Epithelial cell of proximal tubule (primary cell): Measurements from ENCODE around the gene DHRSX. TPM values are rescaled to one million over a fixed set of nuclear protein-coding genes. Genes with fewer than 3 reads are reported as not detected.
"Not testable (repeated sequence)": the region's sequence is repeated elsewhere in the genome, so short reads cannot be mapped to it uniquely, and the experiment has no call there.

Experiments
- DNase-seq: peaks from one replicate; pipeline ENCODE4 v3.0.0-alpha.2; 2011; ENCODE audit warnings: low read depth
- H3K4me3 ChIP-seq: 2 replicates; pipeline ENCODE4 v1.5.1; 2011; ENCODE audit warnings: low read depth, mild to moderate bottlenecking, low read length
- CTCF ChIP-seq: conservative IDR thresholded peaks from 2 replicates; pipeline ENCODE4 v1.5.1; 2012; ENCODE audit warnings: low read depth, mild to moderate bottlenecking, low read length
- total RNA-seq: library from RNA; depleted of rRNA; stranded (reverse); fragments of >200 nt; gene quantifications from 2 replicates; pipeline ENCODE4 v1.2.3, GENCODE V29; 2015

Gene DHRSX
- total RNA-seq, 1 donor from 2014 or later, result 22.8 TPM

- no peak for DNase-seq
- TF ChIP-seq CTCF, result no peak
- no peak overlapping the region for H3K4me3 ChIP-seq
These were observed 8.0 kb upstream of the DHRSX start for GRCh38 chrX:2508648-2509335.

- no peak for DNase-seq
- TF ChIP-seq CTCF, result no peak
- no peak overlapping the region for H3K4me3 ChIP-seq
These were observed 7.3 kb upstream of the DHRSX start for GRCh38 chrX:2507904-2508627.

- no peak for TF ChIP-seq CTCF
- no peak for DNase-seq
- H3K4me3 ChIP-seq, result no peak overlapping the region
These were observed 6.4 kb upstream of the DHRSX start for GRCh38 chrX:2507196-2507595.

- H3K4me3 ChIP-seq, DNase-seq: not testable (repeated sequence)
These were observed 4.6 kb upstream of the DHRSX start for GRCh38 chrX:2505341-2505740.

GRCh38 chrX:2504706-2505332, 4.0 kb upstream of the DHRSX start:
- DNase-seq, result no peak
- no peak for TF ChIP-seq CTCF
- no peak overlapping the region for H3K4me3 ChIP-seq

- H3K4me3 ChIP-seq, result no peak overlapping the region
- no peak for DNase-seq
- TF ChIP-seq CTCF, result no peak
These were observed 3.1 kb upstream of the DHRSX start for GRCh38 chrX:2503591-2504500.
